Gastrocnemius medialis (tissue), 4 donors: ENCODE data around the gene GPR176.

ENCODE experiments used
- POLR2A ChIP-seq, 2 donors: fragments of 450-650 bp; IDR thresholded peaks; one replicate each; pipeline ENCODE4 v1.6.1; 2017; ENCODE audit warnings: antibody characterized with exemption in 2 of 2, mild to moderate bottlenecking in 2 of 2, moderate library complexity in 2 of 2
- TF ChIP-seq, protein P1 (sequence below), 5 experiments: fragments of 450-650 bp in 3 of 5; fragments of 200-600 bp in 2 of 5; sonication (generic) in 2 of 5; IDR thresholded peaks in 4 of 5; conservative IDR thresholded peaks in 1 of 5; 1 replicate in 4 of 5; 2 replicates in 1 of 5; pipeline ENCODE4 v1.5.1; 2016 to 2019; ENCODE audit warnings: antibody characterized with exemption in 5 of 5, mild to moderate bottlenecking in 3 of 5, moderate library complexity in 3 of 5

DNA sequence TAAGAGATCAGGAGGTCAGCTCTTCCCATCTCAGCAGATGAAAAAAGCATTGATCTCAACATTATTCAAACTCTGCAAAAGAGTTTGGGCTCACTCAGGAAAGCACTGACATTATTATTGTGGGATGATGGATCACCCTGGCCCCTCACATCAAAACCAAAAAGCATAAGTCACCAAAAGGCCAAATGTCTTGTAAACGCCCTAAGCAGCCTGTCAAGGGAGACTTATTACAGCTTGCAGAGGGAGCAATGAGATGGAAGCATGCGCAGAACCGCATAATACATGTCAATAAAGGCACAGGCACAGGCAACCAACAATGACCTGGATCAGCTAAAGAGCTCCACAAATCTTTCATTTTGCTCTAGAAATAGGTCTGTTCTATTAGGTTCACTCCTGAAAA, 142.0 kb downstream of the GPR176 start:
- TF ChIP-seq, protein P1, sequence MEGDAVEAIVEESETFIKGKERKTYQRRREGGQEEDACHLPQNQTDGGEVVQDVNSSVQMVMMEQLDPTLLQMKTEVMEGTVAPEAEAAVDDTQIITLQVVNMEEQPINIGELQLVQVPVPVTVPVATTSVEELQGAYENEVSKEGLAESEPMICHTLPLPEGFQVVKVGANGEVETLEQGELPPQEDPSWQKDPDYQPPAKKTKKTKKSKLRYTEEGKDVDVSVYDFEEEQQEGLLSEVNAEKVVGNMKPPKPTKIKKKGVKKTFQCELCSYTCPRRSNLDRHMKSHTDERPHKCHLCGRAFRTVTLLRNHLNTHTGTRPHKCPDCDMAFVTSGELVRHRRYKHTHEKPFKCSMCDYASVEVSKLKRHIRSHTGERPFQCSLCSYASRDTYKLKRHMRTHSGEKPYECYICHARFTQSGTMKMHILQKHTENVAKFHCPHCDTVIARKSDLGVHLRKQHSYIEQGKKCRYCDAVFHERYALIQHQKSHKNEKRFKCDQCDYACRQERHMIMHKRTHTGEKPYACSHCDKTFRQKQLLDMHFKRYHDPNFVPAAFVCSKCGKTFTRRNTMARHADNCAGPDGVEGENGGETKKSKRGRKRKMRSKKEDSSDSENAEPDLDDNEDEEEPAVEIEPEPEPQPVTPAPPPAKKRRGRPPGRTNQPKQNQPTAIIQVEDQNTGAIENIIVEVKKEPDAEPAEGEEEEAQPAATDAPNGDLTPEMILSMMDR (IDR thresholded peaks at IDR 0.05 in 4 of 5, conservative IDR thresholded peaks at IDR 0.05 in 1 of 5), result no peak
- TF ChIP-seq POLR2A (IDR thresholded peaks at IDR 0.05), result no peak
